Fibroblast of mammary gland (primary cell): ENCODE results near the gene ARHGAP42.

Source experiments
- DNase-seq: peaks from one replicate; pipeline ENCODE4 v3.0.0-alpha.2; 2010; ENCODE audit warnings: low read depth
- H3K4me3 ChIP-seq: 2 replicates; pipeline ENCODE4 v1.5.1; 2011; ENCODE audit warnings: low read depth, mild to moderate bottlenecking, low read length, moderate library complexity; ENCODE audit not compliant: control insufficient read depth
- TF ChIP-seq, protein P1 (sequence below): conservative IDR thresholded peaks from 2 replicates; pipeline ENCODE4 v1.5.1; 2011; ENCODE audit warnings: low read depth, low read length, inconsistent platforms; ENCODE audit not compliant: control insufficient read depth, insufficient read depth

The ARHGAP42 gene

DNA sequence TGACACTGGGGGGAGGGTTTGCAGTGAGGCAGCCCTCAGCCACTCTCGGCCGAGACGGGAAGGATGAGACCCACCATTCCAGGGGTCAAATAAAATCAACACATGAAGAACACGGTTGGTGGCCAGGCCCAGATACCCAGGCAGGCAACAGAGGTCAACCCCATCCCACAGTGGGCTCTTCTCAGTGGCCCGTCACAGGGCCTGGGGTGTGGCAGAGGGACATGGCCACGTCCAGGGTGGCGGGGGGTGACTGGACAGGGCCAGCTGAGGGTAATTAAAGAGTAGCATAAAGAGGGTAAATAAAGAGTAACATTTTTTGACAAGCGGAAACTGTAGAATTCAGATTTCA lies 188.4 kb downstream of the ARHGAP42 start:
- TF ChIP-seq, protein P1, sequence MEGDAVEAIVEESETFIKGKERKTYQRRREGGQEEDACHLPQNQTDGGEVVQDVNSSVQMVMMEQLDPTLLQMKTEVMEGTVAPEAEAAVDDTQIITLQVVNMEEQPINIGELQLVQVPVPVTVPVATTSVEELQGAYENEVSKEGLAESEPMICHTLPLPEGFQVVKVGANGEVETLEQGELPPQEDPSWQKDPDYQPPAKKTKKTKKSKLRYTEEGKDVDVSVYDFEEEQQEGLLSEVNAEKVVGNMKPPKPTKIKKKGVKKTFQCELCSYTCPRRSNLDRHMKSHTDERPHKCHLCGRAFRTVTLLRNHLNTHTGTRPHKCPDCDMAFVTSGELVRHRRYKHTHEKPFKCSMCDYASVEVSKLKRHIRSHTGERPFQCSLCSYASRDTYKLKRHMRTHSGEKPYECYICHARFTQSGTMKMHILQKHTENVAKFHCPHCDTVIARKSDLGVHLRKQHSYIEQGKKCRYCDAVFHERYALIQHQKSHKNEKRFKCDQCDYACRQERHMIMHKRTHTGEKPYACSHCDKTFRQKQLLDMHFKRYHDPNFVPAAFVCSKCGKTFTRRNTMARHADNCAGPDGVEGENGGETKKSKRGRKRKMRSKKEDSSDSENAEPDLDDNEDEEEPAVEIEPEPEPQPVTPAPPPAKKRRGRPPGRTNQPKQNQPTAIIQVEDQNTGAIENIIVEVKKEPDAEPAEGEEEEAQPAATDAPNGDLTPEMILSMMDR, result no peak
- H3K4me3 ChIP-seq, result no peak overlapping the region
- DNase-seq, result no peak

DNA sequence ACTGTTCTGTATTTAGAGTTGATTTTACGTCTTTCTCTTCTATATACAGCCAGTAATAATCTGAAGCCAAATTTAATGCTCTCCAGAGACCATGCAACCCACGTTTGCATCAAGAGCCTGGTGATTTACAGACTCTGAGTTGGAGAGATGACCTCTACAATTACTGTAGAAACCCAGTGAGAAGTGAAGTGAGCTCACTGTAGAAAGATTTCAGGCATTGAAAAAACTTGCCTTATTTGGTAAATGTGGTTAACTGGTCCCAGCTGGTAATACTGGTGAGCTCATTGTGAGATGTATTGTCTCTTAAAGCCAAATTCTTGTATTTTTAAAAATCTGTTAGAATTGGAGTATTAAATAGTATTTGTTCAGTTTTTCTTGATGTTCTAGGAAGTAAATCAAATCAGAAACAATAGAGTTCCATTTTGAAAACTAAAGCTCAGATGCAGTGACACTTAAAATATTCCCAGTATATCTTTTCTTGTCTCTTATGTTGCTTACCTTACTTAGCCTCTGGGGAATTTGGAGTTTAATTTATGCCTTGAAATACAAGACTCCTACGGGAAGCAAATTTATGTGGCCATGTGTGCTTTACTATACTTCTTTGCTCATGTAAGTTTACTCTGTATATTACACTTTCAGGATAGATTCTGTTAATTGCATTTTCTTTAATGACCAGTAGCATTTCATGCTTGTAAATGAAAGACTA lies 189.9 kb downstream of the ARHGAP42 start:
- TF ChIP-seq, protein P1, result no peak
- peak; percentile 99 for DNase-seq
- no peak overlapping the region for H3K4me3 ChIP-seq

DNA sequence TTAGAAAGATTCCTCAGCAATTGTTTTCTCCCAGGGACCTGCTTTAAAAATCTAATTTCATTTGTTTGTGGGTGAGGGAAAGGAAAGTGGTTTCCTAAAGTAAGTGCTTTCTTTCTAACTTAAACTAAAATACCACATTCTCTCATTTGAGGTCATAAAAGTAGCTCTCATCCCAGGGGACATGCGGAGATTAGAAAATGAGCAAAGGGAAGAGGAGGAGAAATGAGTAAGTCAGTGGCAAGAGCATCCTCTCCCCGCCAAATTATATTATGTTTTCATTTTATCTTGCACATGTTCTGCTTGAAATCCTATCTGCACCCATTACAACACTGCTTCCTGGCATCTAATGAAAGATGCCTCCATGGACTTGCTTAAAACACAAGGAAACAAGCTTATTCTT lies 191.4 kb downstream of the ARHGAP42 start:
- peak; percentile 95 for DNase-seq
- H3K4me3 ChIP-seq, result no peak overlapping the region
- TF ChIP-seq, protein P1, result no peak

DNA sequence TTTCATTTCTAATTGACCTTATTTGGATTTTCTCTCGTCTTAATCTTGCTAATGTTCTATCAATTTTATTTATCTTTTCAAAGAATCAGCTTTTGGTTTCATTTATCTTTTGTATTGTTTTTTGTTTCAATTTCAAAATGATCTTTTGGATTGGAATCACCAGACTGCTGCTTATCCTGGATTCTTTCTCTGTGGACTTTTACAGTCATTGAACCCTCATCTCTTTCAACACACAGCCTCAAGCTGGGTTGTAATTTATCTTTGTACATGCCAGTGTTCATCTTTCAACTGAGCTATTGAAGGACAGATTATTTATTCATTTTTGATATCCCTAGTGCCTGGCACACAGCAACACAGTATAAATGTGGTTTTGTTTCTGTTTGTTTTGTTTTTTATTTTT lies 195.9 kb downstream of the ARHGAP42 start:
- TF ChIP-seq, protein P1, result no peak
- H3K4me3 ChIP-seq, result no peak overlapping the region
- no peak for DNase-seq

DNA sequence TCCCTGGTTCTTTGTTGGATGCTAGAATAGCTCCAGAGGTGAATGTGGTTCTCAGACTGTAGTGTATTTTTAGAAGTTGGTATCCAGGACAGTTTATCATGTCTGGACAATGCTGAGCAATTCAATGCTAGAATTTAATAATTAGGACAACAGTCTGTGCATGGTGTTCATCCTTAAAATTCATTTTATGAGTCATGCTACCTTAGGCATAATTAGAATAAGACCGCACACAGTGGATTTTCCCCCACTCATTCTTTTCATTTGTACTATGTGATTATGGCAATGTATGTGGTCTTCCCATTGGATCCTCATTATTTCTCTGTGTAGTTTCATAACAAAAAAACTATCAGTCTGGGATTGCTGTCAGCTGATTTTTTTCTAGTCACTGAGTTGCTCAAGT lies 196.7 kb downstream of the ARHGAP42 start:
- H3K4me3 ChIP-seq, result no peak overlapping the region
- TF ChIP-seq, protein P1, result no peak
- DNase-seq, result no peak

DNA sequence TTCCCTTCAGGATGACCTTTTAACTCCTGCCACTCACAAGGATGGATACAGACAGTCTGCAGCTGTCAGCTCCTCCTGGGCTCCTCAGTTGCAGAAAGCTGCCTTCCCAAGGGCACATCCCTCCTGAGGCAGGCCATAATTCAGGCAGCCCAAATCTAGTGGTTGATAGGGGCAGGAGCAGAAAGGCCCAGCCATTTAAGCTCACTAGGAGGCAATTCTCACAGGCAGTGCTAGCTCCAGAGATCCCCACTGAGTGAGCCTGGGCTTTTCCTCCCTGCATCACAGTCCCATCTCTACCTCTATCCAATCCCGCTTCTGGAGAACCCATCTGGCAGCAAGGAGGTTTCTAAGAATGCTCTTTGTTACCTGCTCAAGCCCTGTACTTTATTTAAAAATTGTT lies 200.6 kb downstream of the ARHGAP42 start:
- H3K4me3 ChIP-seq, result no peak overlapping the region
- DNase-seq, result no peak
- TF ChIP-seq, protein P1, result no peak

DNA sequence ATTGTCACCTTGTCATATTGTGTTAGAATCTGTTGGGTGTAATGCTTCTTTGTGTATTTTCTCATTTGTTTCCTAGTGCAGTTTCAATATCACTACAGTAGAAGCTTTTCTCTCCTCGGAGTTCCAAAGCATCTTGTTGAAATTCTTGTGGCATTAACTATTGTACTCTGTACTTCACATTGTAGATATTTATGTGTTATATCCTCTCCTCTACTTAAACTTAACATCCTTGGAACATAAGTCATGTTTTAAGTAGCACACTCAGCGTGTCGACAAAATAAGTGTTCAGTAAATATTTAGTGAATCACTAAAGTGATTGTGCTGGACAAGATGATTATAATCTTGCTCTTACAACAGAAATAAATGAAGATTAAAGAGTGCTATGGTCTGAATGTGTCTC lies 201.7 kb downstream of the ARHGAP42 start:
- no peak for DNase-seq
- no peak overlapping the region for H3K4me3 ChIP-seq
- TF ChIP-seq, protein P1, result no peak
